T-helper 1 cell (primary cell): ENCODE data around the gene CDC34.
A peak's percentile ranks its signal among the peaks of the same experiment; 100 is the strongest.

ENCODE experiments used
- DNase-seq, 5 donors: peaks; one replicate each; pipeline ENCODE4 v3.0.0-alpha.2; 2012 to 2020

The CDC34 gene

DNA sequence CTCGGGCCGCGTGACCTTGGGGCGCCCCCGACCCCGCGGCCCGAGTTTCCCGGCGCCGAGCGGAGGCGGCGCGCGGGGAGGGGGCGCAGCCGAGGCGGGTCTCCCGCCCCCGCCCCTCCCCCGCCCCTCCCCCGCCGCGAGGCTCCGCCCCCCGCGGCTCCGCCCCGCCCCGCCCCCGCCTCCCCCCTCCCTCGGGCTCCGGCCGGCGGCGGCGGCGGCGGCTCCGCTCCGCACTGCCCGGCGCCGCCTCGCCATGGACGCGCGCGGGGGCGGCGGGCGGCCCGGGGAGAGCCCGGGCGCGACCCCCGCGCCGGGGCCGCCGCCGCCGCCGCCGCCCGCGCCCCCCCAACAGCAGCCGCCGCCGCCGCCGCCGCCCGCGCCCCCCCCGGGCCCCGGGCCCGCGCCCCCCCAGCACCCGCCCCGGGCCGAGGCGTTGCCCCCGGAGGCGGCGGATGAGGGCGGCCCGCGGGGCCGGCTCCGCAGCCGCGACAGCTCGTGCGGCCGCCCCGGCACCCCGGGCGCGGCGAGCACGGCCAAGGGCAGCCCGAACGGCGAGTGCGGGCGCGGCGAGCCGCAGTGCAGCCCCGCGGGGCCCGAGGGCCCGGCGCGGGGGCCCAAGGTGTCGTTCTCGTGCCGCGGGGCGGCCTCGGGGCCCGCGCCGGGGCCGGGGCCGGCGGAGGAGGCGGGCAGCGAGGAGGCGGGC, 58.3 kb downstream of the CDC34 start, which contains the start of gene HCN2:
TSS of gene HCN2 (plus strand) at position 189 of the 703 bp plus-strand sequence. CDS start at position 254, 65 bp downstream.
- DNase-seq = no peak

- DNase-seq = peak in 1 of 5 donors; percentile 24
These were observed 58.8 kb downstream of the CDC34 start for GRCh38 chr19:590396-590745.

- no peak for DNase-seq
These were observed 59.2 kb downstream of the CDC34 start for GRCh38 chr19:590750-591098.

DNA sequence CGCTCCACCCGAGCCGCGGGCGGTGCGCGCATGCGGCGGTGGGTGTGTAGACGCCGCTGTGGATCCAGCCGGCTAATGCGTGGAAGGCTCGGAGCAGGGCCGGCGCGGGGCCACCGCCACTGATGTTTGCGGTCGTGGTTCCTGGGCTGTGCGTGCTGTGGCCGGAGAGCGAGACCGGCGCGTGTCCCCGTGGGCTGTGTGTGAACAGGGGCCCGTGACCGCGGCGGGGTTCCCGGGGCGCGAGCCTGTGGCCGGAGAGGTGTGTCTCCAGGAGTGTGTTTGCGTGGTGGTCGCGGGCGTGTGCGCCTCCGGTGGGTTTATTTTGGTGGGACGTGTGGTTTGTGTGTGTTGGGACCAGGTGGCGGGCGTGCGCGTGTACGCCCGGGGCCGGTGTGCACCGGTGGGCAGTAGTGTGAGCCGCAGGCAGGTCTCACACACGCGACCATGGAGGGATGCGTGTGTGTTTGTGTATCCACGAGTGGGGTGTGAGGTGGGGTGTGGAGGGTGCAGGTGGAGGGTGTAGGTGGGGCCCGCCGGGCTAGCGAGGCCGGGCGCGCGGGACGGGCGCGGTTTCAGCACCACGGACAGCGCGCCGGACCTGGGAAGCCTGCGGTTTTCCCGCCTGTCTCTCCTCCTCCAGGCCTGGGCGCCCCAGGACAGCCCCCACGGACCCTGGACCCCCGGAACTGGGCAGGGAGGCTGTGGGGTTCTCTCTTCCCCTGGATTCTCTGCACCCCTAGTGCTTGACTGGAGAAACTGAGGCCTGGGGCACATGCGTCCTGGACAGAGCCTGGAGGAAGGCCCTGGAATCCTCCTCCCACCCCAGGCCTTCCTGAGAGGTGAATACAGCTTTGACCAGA, 59.8 kb downstream of the CDC34 start:
- no peak for DNase-seq
